Duodenal mucosa (tissue), 2 donors: ENCODE measurements around the gene LIN28A.

Source experiments
- H3K27ac ChIP-seq: one replicate; pipeline ENCODE4 v1.7.0; 2013; ENCODE audit warnings: low read depth, low read length
- H3K27me3 ChIP-seq, 2 donors: one replicate each; pipeline ENCODE4 v1.7.0; 2013; ENCODE audit warnings: low read length in 2 of 2, control low read depth in 1 of 2; ENCODE audit not compliant: insufficient read depth in 2 of 2, control insufficient read depth in 1 of 2
- H3K36me3 ChIP-seq, 2 donors: one replicate each; pipeline ENCODE4 v1.7.0; 2013; ENCODE audit warnings: low read length in 2 of 2, control low read depth in 1 of 2; ENCODE audit not compliant: insufficient read depth in 2 of 2, control insufficient read depth in 1 of 2
- H3K4me1 ChIP-seq, 2 donors: one replicate each; pipeline ENCODE4 v1.7.0; 2013; ENCODE audit warnings: low read length in 2 of 2, control low read depth in 1 of 2; ENCODE audit not compliant: insufficient read depth in 2 of 2, control insufficient read depth in 1 of 2
- H3K4me3 ChIP-seq, 2 donors: one replicate each; pipeline ENCODE4 v1.7.0; 2013; ENCODE audit warnings: low read length in 2 of 2, low read depth in 1 of 2
- H3K9ac ChIP-seq, 2 donors: one replicate each; pipeline ENCODE4 v1.7.0; 2013; ENCODE audit warnings: low read length in 2 of 2, low read depth in 1 of 2
- H3K9me3 ChIP-seq, 2 donors: one replicate each; pipeline ENCODE4 v1.7.0; 2013; ENCODE audit warnings: low read length in 2 of 2, control low read depth in 1 of 2; ENCODE audit not compliant: control insufficient read depth in 1 of 2

LIN28A gene

DNA sequence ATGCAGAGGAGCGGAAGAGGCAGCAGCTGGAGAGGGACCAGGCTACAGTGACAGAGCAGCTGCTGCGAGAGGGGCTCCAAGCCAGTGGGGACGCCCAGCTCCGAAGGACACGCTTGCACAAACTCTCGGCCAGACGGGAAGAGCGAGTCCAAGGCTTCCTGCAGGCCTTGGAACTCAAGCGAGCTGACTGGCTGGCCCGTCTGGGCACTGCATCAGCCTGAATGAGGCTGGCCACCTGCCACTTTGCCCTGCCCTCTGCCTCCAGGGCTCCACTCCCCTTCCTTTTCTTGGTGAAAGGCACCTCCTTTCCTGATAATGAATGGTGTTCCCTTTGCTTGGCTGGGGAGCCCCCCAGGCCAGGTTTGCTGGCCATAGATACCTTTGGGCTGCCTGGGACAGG is 58.3 kb downstream of the LIN28A start:
- peak overlapping the region in 1 of 2 donors; percentile 6 for H3K9ac ChIP-seq
- no peak overlapping the region for H3K27ac ChIP-seq
- H3K27me3 ChIP-seq: no peaks in the 10 kb centered on the region
- no peaks in the 10 kb centered on the region for H3K9me3 ChIP-seq
- H3K4me3 ChIP-seq: no peak overlapping the region
- peaks cover 23 to 31% of the 10 kb centered on the region in 2 donors for H3K4me1 ChIP-seq
- H3K36me3 ChIP-seq: peaks cover 18 to 52% of the 10 kb centered on the region in 2 donors

DNA sequence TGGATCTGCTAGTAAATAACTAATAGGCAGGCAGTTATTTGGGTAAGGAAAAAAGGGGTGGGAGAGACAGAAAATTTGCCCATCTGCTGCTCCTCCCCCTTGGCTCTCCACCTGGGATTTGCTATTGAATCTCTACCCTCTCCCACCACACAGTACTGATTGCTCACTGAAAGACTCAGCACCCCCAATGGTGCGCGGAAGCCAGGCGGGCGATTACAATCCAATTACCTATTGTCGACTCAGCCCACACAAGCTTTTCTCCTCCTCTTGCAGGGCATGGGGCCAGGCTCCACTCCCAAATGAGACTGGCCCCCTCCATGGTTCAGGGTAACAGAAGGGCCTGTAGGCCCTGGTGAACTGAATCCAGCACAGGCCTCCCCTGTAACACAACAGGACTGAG is 58.9 kb downstream of the LIN28A start:
- H3K9ac ChIP-seq: no peak overlapping the region
- H3K36me3 ChIP-seq: peaks cover 21 to 52% of the 10 kb centered on the region in 2 donors
- H3K27me3 ChIP-seq: no peaks in the 10 kb centered on the region
- no peak overlapping the region for H3K27ac ChIP-seq
- H3K4me1 ChIP-seq: peaks cover 29 to 37% of the 10 kb centered on the region in 2 donors
- H3K9me3 ChIP-seq: no peaks in the 10 kb centered on the region
- H3K4me3 ChIP-seq: no peak overlapping the region

DNA sequence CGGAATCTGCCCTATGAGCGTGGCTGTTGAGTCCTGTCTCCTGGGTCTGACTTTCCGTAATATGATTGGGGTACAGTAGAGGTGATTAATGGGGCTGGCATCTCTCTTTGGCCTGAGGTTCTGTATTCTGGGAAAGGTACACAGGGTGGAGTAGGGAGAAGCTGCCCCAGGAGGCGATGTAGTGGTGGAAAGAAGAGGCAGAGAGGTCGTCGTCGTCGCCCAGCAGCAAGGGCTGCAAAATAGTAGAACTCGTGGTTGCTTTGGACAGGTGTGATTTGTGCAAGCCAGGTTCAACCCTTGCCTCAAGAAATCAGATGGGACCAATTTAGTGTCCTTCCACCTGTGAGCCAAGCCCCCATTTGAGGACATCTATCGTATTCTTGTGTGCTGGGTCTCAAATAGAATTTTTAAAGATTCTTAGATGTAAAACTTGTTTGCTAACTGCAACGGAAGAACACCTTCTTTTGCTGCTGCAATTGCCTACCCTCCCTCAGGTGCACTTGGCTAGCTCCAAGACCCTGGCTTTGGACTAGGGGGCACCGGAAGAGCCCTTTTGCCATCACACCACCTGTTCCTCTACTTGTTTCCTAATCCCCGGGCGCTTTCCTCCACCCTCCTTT is 60.4 kb downstream of the LIN28A start:
- Histone ChIP-seq H3K27me3 (no peaks in the 10 kb centered on the region), H3K4me3 (peak overlapping the region; percentile 84 to 87), H3K27ac (no peak overlapping the region)

DNA sequence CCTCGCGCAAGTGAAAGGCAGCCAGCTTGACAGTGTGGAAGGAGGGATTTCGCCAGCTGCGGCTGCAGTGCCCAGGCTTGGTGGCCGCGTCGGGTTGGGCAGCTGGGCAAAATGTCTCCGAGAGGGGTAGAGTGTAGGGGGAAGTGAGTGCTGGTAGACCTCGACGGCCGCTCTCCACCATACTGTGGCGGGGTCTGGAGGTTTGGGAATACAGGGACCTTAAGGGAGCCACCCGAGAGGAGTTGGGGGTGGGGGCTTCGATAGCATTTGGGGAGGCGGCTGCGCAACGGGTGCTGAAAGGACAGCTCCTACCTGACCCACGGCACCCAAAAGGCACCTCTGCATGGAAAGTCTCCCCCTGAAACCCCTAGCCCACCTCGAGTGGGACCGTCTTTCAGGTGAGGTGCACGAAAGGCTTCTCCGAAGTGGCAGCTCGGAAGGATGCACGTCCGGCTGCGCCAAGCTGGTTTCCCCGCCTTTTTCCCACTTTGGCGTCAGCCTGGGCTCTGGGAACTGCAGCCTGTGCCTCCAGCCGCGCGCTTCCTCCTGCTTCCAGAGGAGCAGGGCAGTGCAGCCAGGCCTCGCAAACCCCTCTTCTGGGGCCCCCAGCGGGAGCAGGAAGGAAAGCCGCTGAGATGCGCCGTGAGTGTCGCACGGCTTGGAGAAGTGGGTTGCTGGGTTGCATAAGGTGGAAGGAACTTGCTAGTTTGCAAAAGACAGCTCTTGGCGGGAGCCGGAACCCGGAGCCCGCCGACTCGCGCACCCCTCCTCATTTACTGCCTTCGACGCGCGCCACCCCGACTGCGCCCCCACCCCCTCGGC is 61.1 kb downstream of the LIN28A start:
- peaks cover 32 to 41% of the 10 kb centered on the region in 2 donors for H3K4me1 ChIP-seq

More for the DNA sequence above, 60.4 kb downstream of the LIN28A start:
- Histone ChIP-seq H3K36me3 (peaks cover 25 to 45% of the 10 kb centered on the region in 2 donors), H3K9me3 (no peaks in the 10 kb centered on the region), H3K4me1 (peaks cover 32 to 41% of the 10 kb centered on the region in 2 donors), H3K9ac (peak overlapping the region in 1 of 2 donors; percentile 70)

DNA sequence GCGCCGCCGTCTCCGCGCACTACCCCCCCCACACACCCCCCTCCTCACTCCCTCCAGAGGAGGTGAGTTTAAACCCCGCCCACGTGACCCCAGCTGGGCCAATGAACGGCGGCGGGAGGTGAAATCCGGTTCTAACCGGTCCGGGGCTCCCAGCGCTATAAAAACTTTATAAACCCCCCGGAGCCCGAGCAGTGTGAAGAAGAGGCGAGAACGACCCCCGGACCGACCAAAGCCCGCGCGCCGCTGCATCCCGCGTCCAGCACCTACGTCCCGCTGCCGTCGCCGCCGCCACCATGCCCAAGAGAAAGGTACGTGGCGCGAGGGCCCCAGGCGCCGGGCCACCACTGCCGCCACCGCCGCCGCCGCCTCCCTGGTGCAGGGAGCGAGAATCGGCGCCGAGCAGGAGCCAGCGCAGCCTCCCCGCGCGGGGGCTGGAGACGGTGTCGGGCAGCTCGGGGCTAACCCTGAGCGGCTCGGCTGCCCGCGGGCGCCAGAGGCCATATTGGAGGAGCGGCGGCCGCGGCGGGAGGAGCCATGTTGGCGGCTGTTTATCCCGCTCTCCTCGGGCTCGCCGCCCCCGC is 61.8 kb downstream of the LIN28A start, which contains the start of gene HMGN2:
Gene HMGN2 (plus strand): TSS at position 121 of the 581 bp plus-strand sequence. CDS start 173 bp downstream, at position 294.
- Histone ChIP-seq H3K27ac (peak within 1 kb of the TSS; percentile 98), H3K27me3 (no peaks in the 10 kb centered on the region), H3K4me3 (peak within 1 kb of the TSS; percentile 84 to 87), H3K9me3 (no peaks in the 10 kb centered on the region), H3K9ac (peak within 1 kb of the TSS; percentile 64 to 81), H3K4me1 (peaks cover 32 to 41% of the 10 kb centered on the region in 2 donors), H3K36me3 (peaks cover 14 to 46% of the 10 kb centered on the region in 2 donors)

More for the DNA sequence above, 61.1 kb downstream of the LIN28A start:
- Histone ChIP-seq H3K9me3 (no peaks in the 10 kb centered on the region), H3K27ac (peak overlapping the region; percentile 98), H3K27me3 (no peaks in the 10 kb centered on the region), H3K4me3 (peak overlapping the region; percentile 84 to 87), H3K9ac (peak overlapping the region; percentile 29 to 70), H3K36me3 (peaks cover 20 to 46% of the 10 kb centered on the region in 2 donors)

DNA sequence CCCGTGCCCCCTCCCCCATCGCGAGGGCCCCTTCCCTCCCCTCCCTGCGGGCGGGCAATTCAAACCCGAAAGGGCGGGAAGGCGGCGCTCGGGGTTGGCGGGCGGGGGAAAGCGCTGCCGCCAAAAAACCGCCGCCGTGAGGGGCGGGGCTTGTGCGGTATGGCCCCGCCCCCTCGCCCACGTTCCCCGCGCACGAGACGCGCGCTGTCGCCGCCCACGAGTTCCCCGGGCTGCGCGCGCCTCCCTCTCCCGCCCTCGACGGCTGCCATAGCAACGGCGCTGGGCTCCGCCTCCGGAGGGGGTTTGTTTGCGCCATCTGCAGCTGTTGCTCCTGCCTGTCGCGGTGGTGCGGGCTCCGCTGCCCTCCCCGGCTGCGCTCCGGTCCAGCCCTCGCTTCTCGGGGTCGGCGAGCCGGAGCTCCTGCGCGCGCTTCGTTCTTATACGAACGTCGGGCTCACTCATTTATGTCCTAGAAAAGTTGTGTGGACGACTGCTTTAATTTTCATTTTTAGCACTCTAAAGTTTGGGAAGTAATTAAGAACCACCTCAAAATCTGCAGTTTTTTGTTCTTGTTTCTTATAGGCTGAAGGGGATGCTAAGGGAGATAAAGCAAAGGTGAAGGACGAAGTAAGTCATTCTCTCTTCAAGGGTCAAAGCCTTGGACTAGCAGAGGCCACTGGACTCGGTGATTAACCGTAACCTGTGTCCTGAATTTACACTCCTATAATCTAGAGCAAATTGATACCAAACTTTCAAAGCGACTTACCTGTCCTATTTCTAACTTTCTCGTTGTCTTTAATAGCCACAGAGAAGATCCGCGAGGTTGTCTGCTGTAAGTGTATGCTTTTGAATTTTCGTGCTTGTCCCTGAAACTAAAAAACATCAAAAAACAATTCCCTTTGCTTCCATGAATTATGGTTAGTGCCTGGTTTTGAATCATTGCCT is 62.6 kb downstream of the LIN28A start:
- Histone ChIP-seq H3K27ac (peak overlapping the region; percentile 98), H3K27me3 (no peaks in the 10 kb centered on the region), H3K9me3 (no peaks in the 10 kb centered on the region), H3K4me3 (peak overlapping the region; percentile 81 to 87), H3K36me3 (peaks cover 15 to 43% of the 10 kb centered on the region in 2 donors), H3K4me1 (peaks cover 32 to 41% of the 10 kb centered on the region in 2 donors), H3K9ac (peak overlapping the region; percentile 35 to 64)

DNA sequence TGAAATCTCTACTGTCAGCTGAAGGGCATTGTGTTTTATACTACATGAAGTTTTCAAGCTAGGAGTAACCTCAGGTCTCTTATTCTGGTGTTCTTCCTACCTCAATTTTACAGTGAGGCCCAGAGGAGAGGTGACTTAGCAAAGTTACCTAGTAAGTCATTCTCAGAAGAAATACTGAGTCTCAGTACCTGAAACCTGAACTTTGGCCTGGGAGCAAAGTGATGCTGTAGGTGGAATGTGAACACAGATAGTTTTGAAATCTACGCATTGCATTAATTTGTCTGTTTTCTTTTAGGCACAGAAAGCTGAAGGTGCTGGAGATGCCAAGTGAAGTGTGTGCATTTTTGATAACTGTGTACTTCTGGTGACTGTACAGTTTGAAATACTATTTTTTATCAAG is 64.2 kb downstream of the LIN28A start:
- peaks cover 15 to 37% of the 10 kb centered on the region in 2 donors for H3K36me3 ChIP-seq
- H3K4me1 ChIP-seq: peaks cover 32% of the 10 kb centered on the region in 2 donors
- no peak overlapping the region for H3K9ac ChIP-seq
- H3K4me3 ChIP-seq: no peak overlapping the region
- H3K27ac ChIP-seq: no peak overlapping the region
- H3K9me3 ChIP-seq: no peaks in the 10 kb centered on the region
- H3K27me3 ChIP-seq: no peaks in the 10 kb centered on the region

DNA sequence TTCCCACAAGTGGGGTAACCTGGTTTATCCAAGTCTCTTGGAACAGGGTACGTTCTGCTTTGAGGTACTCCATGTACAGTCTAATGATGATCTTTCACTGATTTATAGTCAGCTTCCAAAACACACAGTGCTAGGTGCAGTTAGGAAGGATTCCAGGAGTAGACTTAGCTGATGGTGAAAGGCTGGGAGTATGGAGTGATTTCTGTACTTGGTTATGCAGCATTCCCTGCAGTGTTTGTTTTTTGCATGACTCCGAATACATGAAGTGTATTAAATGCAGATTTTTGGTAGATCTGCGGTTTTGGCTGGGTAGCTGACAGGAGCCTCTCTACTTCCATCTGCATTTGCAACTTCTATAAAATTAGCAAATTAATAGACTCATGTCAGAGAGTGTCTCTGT is 65.4 kb downstream of the LIN28A start:
- H3K4me3 ChIP-seq: no peak overlapping the region
- no peak overlapping the region for H3K27ac ChIP-seq
- H3K4me1 ChIP-seq: peaks cover 25 to 27% of the 10 kb centered on the region in 2 donors
- H3K9me3 ChIP-seq: no peaks in the 10 kb centered on the region
- H3K9ac ChIP-seq: no peak overlapping the region
- peaks cover 15 to 37% of the 10 kb centered on the region in 2 donors for H3K36me3 ChIP-seq
- H3K27me3 ChIP-seq: no peaks in the 10 kb centered on the region

DNA sequence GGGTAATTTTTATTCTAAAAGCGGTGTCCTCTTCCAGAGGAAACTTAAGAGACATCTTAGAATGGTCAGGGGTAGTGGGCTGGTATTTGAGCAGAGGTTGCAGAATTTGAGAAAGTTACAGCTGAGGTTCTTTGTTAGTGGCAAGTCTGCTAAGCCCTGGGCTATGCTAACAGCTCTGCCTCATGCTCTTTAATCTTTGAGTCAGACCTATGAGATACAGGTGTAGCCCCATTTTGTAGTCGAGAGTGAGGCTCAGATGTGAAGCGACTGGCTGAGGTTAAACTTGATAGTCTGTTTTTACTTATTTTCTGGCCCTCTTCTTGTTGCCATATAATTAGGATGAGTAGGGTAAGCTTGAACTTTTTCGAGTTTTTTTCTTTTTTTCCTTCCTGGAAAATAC is 66.3 kb downstream of the LIN28A start:
- no peak overlapping the region for H3K4me3 ChIP-seq
- H3K9me3 ChIP-seq: no peaks in the 10 kb centered on the region
- peaks cover 15 to 40% of the 10 kb centered on the region in 2 donors for H3K36me3 ChIP-seq
- no peak overlapping the region for H3K27ac ChIP-seq
- no peak overlapping the region for H3K9ac ChIP-seq
- peaks cover 16 to 17% of the 10 kb centered on the region in 2 donors for H3K4me1 ChIP-seq
- H3K27me3 ChIP-seq: no peaks in the 10 kb centered on the region
